Measurements from ENCODE around the gene CCDC150. TPM values are rescaled to one million over a fixed set of nuclear protein-coding genes. Genes with fewer than 3 reads are reported as not detected.
A peak's percentile ranks its signal among the peaks of the same experiment; 100 is the strongest.

Gene CCDC150
- total RNA-seq, 1 donor = 5.8 TPM

DNA sequence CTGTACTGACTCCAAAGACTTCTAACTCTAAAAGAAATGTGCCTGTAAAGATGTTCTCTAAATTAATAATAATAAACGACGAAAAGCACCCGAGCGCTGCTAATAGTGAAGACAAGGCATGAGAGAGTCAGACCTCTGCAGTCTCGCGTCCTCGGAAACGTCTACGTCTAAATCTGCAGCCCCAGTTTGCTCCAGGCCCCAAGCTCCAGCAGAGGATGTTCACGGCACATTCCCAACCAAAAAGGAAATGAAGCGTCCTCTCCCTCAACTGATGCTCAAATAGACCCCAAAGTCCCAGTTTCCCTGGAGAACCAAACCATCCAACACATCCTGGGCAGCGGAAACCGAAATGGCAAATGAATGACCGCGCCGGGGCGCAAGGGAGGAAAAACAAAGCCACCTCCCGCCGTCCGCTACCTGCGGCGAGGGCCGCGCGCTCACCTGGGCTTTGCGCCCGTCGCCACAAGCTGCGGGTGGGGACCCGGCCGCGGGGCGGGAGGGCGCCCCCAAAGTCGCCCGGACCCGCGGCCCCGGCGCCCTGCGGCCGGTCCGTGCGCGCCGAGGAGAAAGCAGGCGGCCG is 47.1 kb upstream of the CCDC150 start:
- peaks cover 31% of the 10 kb centered on the region for H3K79me2 ChIP-seq (ENCODE audit: insufficient read depth, low read length)
- no peaks in the 10 kb centered on the region for H3K27me3 ChIP-seq (ENCODE audit: insufficient read depth, low read length)
- no peaks in the 10 kb centered on the region for H3K36me3 ChIP-seq (ENCODE audit: insufficient read depth, low read length)
- TF ChIP-seq, protein P1, sequence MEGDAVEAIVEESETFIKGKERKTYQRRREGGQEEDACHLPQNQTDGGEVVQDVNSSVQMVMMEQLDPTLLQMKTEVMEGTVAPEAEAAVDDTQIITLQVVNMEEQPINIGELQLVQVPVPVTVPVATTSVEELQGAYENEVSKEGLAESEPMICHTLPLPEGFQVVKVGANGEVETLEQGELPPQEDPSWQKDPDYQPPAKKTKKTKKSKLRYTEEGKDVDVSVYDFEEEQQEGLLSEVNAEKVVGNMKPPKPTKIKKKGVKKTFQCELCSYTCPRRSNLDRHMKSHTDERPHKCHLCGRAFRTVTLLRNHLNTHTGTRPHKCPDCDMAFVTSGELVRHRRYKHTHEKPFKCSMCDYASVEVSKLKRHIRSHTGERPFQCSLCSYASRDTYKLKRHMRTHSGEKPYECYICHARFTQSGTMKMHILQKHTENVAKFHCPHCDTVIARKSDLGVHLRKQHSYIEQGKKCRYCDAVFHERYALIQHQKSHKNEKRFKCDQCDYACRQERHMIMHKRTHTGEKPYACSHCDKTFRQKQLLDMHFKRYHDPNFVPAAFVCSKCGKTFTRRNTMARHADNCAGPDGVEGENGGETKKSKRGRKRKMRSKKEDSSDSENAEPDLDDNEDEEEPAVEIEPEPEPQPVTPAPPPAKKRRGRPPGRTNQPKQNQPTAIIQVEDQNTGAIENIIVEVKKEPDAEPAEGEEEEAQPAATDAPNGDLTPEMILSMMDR (IDR thresholded peaks at IDR 0.05; ENCODE audit: extremely low read depth, low read depth, low read length) = no peak
- peaks cover 9% of the 10 kb centered on the region for H3K4me1 ChIP-seq (ENCODE audit: insufficient read depth, low read length)
- peak overlapping the region; percentile 83 for H3K4me3 ChIP-seq (ENCODE audit: insufficient read depth, low read length)
- no peaks in the 10 kb centered on the region for H4K20me1 ChIP-seq (ENCODE audit: insufficient read depth, low read length)
- peak overlapping the region; percentile 90 for H2AFZ ChIP-seq (ENCODE audit: low read length)
- no peaks in the 10 kb centered on the region for H3K9me3 ChIP-seq (ENCODE audit: low read depth, low read length)
- H3K4me2 ChIP-seq (ENCODE audit: insufficient read depth, low read length) = peak overlapping the region; percentile 89
- peak overlapping the region; percentile 68 for H3K27ac ChIP-seq (ENCODE audit: low read depth, low read length)
- peak; percentile 80 for DNase-seq (ENCODE audit: insufficient read length, low spot score, missing footprints)

DNA sequence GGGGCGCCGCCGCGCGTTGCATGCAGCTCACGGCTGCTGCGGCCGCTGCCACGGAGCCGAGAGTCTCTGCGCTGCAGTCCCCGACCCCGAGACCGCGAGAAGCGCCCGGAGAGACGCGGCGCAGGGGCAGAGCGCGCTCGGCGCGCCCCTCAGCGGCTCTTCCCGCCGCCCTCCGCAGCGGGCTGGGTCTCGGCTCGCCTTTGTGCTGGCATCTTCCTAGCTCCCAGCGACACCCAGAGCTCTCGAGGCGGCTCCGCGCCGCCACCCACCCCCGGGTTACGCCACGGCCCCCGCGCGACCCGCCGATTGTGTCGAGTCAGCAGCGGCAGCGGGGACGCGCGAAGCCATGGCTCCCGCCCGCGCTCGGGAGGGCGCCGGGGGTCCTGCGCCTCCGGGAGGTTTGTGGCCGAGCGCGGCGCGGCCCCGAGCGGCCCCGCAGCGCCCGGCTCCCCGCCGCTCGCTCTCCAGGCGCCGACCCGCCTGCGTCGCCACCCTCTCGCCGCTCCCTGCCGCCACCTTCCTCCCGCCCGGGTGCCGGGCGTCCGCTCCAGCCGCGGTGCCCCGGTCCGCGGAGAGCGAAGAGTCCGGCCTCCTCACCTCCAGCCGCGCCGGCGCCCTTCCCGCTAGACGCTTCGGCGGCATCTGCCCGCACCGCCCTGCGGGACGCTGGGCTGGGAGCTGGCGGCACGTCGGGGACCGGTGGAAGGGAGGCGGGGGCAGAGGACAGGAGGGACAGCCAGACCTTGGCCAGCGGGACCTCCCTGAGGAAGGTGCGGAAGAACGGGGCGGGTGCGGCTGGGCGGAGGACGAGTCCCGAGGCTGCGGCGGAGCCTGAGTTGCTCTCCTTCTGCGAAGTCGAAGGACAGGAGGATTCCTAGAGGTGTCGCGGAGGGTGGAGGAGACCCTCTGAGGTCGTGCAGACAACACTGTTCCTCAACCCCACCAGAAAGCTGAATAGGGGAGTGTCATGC is 46.3 kb upstream of the CCDC150 start, which contains the start of gene HECW2:
Gene HECW2 (minus strand): TSS at position 644 of the 971 bp plus-strand sequence.
- Histone ChIP-seq H3K4me1 (ENCODE audit: insufficient read depth, low read length) (peaks cover 14% of the 10 kb centered on the region), H3K36me3 (ENCODE audit: insufficient read depth, low read length) (no peaks in the 10 kb centered on the region), H3K27ac (ENCODE audit: low read depth, low read length) (peak within 1 kb of the TSS; percentile 68), H3K4me3 (ENCODE audit: insufficient read depth, low read length) (peak within 1 kb of the TSS; percentile 83), H3K27me3 (ENCODE audit: insufficient read depth, low read length) (no peaks in the 10 kb centered on the region), H3K9me3 (ENCODE audit: low read depth, low read length) (no peaks in the 10 kb centered on the region), H3K4me2 (ENCODE audit: insufficient read depth, low read length) (peak within 1 kb of the TSS; percentile 96), H4K20me1 (ENCODE audit: insufficient read depth, low read length) (no peaks in the 10 kb centered on the region), H2AFZ (ENCODE audit: low read length) (peak within 1 kb of the TSS; percentile 90), H3K79me2 (ENCODE audit: insufficient read depth, low read length) (peaks cover 25% of the 10 kb centered on the region)
- TF ChIP-seq, protein P1 (IDR thresholded peaks at IDR 0.05; ENCODE audit: extremely low read depth, low read depth, low read length) = no peak
- peak; percentile 92 for DNase-seq (ENCODE audit: insufficient read length, low spot score, missing footprints)

DNA sequence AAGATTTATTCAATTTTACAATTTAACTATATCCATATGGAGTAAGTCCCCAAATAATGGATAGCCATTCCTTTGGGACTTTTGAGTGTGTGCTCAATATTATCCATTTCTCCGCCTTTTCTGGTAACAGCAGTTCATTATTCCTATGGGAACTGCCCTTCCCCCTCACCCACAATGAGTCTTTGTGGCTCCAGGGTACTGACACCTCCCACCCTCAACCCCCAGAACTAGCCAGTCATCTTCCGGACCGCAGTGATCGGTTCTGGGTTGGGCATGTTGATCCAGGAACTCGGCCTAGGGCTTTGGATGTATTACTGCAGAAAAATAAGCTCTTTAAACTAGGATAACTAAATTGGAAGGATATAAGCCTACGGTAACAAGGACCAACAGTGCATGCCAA is 45.4 kb upstream of the CCDC150 start:
- TF ChIP-seq, protein P1 (IDR thresholded peaks at IDR 0.05; ENCODE audit: extremely low read depth, low read depth, low read length) = no peak
- no peak for DNase-seq (ENCODE audit: insufficient read length, low spot score, missing footprints)
- Histone ChIP-seq H3K9me3 (ENCODE audit: low read depth, low read length) (no peaks in the 10 kb centered on the region), H2AFZ (ENCODE audit: low read length) (no peak overlapping the region), H3K4me3 (ENCODE audit: insufficient read depth, low read length) (no peak overlapping the region), H3K4me1 (ENCODE audit: insufficient read depth, low read length) (peaks cover 16% of the 10 kb centered on the region), H3K27me3 (ENCODE audit: insufficient read depth, low read length) (no peaks in the 10 kb centered on the region), H3K79me2 (ENCODE audit: insufficient read depth, low read length) (peaks cover 20% of the 10 kb centered on the region), H3K4me2 (ENCODE audit: insufficient read depth, low read length) (peak overlapping the region; percentile 42), H3K27ac (ENCODE audit: low read depth, low read length) (no peak overlapping the region), H3K36me3 (ENCODE audit: insufficient read depth, low read length) (no peaks in the 10 kb centered on the region), H4K20me1 (ENCODE audit: insufficient read depth, low read length) (no peaks in the 10 kb centered on the region)

DNA sequence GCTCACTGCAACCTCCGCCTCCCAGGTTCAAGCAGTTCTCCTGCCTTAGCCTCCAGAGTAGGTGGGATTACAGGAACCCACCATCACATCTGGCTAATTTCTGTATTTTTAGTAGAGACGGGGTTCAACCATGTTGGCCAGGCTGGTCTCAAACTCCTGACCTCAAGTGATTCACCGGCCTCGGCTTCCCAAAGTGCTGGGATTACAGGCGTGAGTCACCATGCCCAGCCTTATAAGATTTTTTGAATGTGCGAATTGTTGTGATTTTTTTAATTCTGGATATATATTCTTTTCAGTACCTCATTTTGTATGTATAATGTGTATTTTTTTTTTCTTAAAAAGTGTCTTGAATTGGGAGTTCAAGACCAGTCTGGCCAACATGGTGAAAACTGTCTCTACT is 42.0 kb upstream of the CCDC150 start:
- no peak for DNase-seq (ENCODE audit: insufficient read length, low spot score, missing footprints)
- H3K27ac ChIP-seq (ENCODE audit: low read depth, low read length) = peak overlapping the region; percentile 21
- H3K4me3 ChIP-seq (ENCODE audit: insufficient read depth, low read length) = no peak overlapping the region
- H3K36me3 ChIP-seq (ENCODE audit: insufficient read depth, low read length) = no peaks in the 10 kb centered on the region
- H3K27me3 ChIP-seq (ENCODE audit: insufficient read depth, low read length) = no peaks in the 10 kb centered on the region
- H3K4me2 ChIP-seq (ENCODE audit: insufficient read depth, low read length) = no peak overlapping the region
- no peaks in the 10 kb centered on the region for H3K9me3 ChIP-seq (ENCODE audit: low read depth, low read length)
- H3K4me1 ChIP-seq (ENCODE audit: insufficient read depth, low read length) = peaks cover 32% of the 10 kb centered on the region
- no peaks in the 10 kb centered on the region for H3K79me2 ChIP-seq (ENCODE audit: insufficient read depth, low read length)
- no peaks in the 10 kb centered on the region for H4K20me1 ChIP-seq (ENCODE audit: insufficient read depth, low read length)
- H2AFZ ChIP-seq (ENCODE audit: low read length) = no peak overlapping the region
- TF ChIP-seq, protein P1 (IDR thresholded peaks at IDR 0.05; ENCODE audit: extremely low read depth, low read depth, low read length) = no peak

All from osteoblast (primary cell).